Jurkat, Clone E6-1 (cell line): ENCODE data around the gene PROCR. TPM values are rescaled to one million over a fixed set of nuclear protein-coding genes. Genes with fewer than 3 reads are reported as not detected.
"Not testable (repeated sequence)": the region's sequence is repeated elsewhere in the genome, so short reads cannot be mapped to it uniquely, and the experiment has no call there.

Experiments
- DNase-seq: peaks from one replicate; pipeline ENCODE4 v3.0.0-alpha.2; 2011; ENCODE audit warnings: low read depth, low spot score
- H3K4me3 ChIP-seq: 2 replicates; pipeline ENCODE4 v1.5.1; 2011; ENCODE audit warnings: mild to moderate bottlenecking, low read length, control low read depth, moderate library complexity
- polyA plus RNA-seq: library from polyadenylated mRNA; unstranded; fragments of >200 nt; gene quantifications from one replicate; pipeline ENCODE4 v1.2.1, GENCODE V29; 2012; ENCODE audit warnings: missing spikeins; ENCODE audit not compliant: insufficient read length, insufficient read depth

The PROCR gene
- polyA plus RNA-seq: not detected

DNA sequence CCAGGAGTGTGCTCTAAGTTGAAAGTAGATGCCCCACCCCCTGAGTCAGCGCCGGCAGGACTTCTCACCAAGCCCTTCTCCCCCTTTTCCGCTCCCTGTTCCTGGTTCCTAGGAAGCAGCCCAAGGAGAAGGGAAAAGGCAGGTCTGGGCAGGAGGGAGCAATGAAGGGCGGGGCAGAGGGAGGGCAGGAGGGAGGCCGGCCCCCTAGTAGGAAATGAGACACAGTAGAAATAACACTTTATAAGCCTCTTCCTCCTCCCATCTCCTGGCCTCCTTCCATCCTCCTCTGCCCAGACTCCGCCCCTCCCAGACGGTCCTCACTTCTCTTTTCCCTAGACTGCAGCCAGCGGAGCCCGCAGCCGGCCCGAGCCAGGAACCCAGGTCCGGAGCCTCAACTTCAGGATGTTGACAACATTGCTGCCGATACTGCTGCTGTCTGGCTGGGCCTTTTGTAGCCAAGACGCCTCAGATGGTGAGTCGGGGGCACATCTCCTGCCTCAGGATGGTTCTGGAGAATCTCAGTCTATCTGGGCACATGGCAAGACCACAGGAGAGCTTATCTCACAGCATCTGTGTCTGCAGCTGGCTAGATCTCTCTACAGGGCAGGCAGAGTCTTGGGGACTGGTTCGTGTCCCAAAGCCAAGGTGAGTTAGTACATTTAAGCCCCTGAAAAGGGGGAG lies at the start of gene PROCR:
PROCR (plus strand) TSS at position 320 of the 681 bp plus-strand sequence; CDS start at position 403, 83 bp downstream.
- DNase-seq: no peak
- no peak within 1 kb of the TSS for H3K4me3 ChIP-seq

GRCh38 chr20:35122756-35123405 lies 49.0 kb upstream of the PROCR start:
- no peak overlapping the region for H3K4me3 ChIP-seq
- no peak for DNase-seq

DNA sequence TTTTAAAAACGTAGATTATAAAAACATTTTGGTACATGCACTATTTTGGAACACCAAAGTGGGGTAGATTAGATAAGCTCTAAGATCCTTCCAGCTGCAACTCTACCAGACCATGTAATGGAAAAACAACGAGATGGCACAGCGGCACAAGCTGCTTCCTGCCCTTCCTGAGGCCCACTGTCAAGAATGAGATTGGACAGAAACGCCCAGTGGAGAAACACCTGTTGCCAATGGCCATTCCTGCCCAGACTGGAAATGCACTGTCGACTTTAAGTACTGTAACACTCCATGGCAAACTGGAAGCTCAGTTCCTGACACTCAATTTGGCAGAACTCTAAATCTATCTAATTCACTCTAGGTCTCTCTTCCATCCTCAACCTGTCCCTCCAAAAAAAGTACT lies 46.1 kb upstream of the PROCR start:
- H3K4me3 ChIP-seq: no peak overlapping the region
- DNase-seq: no peak

DNA sequence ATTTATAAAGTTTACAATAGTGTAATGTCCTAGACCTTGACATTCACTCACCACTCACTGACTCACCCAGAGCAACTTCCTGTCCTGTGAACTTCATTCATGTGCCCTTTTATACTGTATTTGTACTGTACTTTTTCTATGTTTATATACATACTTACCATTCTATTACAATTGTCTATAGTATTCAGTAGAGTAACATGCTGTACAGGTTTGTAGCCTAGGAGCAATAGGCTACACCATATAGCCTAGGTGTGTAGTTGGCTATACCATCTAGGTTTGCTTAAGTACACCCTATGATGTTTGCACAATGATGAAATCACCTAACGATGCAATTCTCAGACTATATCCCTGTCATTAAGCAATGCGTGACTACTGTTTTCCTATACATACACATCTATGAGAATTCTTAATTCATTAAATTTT lies 42.2 kb upstream of the PROCR start:
- no peak overlapping the region for H3K4me3 ChIP-seq
- DNase-seq: no peak

DNA sequence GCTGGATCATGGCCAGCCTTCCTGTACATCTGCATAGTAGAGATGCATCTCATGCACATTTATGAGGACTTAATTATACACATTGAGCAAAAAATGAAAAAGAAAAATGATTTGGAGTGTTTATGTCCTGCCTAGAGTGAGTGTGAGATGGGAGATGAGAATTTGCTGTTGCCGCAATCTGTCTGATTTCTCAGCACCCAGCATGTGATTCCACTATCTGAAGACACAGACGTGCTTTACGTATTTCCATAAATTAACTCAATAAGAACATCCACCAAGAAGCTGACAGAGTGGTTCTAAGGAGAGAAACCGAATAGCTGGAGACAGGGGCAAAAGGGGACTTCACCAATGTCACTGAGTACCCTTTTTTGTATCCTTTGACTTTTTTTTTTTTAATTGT lies 39.9 kb upstream of the PROCR start:
- H3K4me3 ChIP-seq: no peak overlapping the region
- no peak for DNase-seq

- no peak overlapping the region for H3K4me3 ChIP-seq
- no peak for DNase-seq
Observed at GRCh38 chr20:35133031-35133430, 38.8 kb upstream of the PROCR start.

- no peak overlapping the region for H3K4me3 ChIP-seq
- DNase-seq: no peak
Observed at GRCh38 chr20:35133735-35134134, 38.1 kb upstream of the PROCR start.

GRCh38 chr20:35134472-35134871 lies 37.4 kb upstream of the PROCR start:
- no peak overlapping the region for H3K4me3 ChIP-seq
- DNase-seq: no peak

DNA sequence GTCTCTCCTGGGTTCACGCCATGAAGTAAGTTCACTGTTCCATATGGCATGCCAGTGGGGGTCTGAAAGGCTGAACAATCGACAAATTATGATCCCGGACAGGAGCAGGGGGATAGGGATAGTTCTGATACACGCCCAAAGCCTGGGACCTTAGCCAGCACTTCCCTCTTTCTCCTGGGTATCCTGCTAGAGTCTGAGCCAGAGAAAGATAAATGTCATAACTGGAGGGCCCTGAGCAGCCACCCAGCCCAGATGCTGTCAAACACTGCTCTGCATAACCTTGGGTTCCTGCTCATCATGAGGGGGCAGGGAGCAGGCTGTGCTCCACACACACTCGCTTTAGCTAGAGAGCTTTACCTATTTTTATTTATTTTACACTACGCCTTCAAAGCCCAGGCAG lies 37.0 kb upstream of the PROCR start:
- DNase-seq: no peak
- H3K4me3 ChIP-seq: no peak overlapping the region

DNA sequence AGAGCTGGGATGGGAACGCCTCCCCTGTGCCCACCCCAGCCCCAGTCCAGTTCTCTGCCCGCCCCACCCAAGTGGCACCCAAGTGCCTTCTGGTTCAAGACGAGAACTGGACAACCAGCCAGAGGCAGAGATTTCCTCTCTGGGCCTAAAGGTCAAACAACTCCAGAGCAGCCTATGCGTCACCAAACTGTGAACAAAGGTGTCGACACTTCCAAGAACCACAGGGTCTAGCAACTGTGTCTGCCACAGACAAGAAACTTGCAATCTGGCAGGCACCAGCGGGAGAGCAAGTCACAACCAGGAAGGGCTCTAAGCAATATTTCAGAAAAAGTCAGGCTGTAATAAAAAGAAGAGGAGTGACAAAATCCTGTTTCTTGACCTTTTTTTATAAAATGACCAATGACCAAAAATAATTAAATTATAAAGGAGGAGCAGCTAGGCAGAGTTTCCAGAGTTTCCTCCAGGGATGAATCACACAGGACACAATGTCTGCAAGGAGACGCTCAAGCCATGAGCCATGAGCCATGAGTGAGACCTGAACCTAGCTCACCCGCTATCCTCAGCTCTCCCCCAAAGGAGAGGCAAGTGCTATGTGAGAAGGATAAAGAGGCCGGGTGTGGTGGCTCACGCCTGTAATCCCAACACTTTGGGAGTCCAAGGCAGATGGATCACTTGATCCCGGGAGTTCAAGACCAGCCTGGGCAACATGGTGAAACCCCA lies 35.8 kb upstream of the PROCR start:
- DNase-seq: no peak
- H3K4me3 ChIP-seq: no peak overlapping the region

DNA sequence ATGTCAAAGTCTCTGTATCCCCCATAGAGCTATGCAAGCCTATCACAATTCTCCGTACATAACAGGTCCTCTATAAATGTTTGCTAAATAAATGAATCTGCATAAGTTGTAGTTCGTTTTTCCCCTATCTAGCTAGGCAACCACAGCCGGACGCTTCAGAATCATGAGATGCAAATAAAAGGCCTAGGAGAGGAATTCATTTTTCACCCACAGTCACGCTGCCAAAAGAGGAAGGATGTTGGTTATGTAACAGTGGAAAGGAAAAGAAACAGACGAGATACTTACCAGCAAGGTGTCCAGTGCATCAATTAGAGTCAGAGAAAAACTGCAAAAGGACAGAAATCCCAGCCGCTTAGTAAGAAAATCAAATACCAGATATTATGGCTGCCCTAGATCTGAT lies 27.2 kb upstream of the PROCR start:
- no peak overlapping the region for H3K4me3 ChIP-seq
- DNase-seq: no peak

DNA sequence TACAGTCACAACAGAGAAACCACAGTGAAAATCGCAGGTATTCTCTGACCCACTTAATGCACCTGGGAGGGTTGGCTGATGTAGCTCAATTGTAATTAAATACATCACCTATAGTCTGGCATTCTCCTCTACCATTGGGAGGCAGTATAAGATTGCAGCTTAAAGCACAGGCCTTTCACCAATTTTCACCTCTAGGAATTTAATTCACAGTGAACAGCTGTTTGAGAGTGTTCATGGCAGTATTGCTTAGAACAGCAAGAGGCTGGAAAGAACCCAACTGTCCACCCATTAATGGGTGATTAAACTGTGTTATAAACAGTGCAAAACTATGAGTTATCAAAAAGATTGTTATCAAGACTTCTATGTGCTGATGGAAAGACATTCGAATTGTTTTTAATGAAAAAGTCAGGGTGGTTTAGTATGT lies 26.7 kb upstream of the PROCR start:
- DNase-seq: peak; percentile 42
- no peak overlapping the region for H3K4me3 ChIP-seq

GRCh38 chr20:35146299-35146919 lies 25.5 kb upstream of the PROCR start:
- no peak for DNase-seq
- peak overlapping the region; percentile 97 for H3K4me3 ChIP-seq

- peak within 1 kb of the TSS; percentile 97 for H3K4me3 ChIP-seq
- DNase-seq: peak; percentile 90
Observed at GRCh38 chr20:35146920-35147574, 24.8 kb upstream of the PROCR start, which contains the start of gene EDEM2. Gene EDEM2, minus strand, starts transcription at chr20:35147336. Its CDS starts 78 bp downstream, at chr20:35147258.

DNA sequence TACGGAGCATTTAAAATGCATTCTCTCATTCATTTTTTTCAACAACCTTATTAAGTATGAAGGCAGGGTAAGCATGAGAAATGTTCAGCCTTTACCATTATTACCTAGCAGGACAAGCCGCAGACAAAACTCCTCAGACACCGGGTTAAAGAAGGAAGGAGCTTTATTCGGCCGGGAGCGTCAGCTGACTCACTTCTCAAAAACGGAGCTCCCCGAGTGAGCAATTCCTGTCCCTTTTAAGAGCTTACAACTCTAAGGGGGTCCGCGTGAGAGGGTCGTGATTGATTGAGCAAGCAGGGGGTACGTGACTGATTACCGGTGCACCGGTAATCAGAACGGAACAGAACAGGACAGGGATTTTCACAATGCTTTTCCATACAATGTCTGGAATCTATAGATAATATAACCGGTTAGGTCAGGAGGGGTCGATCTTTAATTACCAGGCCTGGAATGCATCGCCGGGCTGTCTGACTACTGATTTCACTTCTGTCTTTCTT lies 24.2 kb upstream of the PROCR start:
- peak overlapping the region; percentile 97 for H3K4me3 ChIP-seq
- not testable (repeated sequence) for DNase-seq

DNA sequence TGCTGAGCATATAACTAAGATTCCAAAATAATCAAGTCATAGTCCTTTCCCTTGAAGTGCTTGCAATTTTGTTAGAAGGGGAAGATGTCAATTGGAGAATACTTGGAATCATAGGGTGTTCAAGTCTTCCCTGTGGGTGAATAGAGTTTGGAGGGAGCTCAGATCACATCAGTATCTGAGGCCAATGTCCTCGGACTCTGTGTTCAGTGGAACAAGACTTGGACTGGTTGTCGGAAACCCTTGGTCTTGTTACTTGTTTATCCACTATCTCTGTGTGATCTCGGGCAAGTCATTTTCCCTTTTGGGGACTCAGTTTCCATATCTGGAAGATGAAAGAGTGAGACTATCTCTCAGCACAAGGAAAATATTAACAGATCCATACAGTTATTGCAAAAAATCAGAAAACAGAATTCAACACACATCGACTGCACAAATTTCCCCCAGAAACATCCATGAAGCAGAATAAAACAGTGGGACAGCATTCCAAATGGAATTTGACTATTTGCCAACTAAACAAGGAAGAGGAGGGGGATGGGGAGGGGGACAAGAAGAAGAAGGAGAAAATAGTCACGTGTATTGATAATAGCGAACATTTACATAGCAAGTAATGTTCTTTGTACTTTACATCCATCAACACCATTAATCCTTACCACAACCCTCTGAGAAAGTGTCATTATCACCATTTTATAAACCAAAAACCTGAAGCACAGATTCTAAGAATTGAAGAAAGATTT lies 20.9 kb upstream of the PROCR start:
- H3K4me3 ChIP-seq: no peak overlapping the region
- DNase-seq: no peak

- H3K4me3 ChIP-seq: no peak overlapping the region
- no peak for DNase-seq
Observed at GRCh38 chr20:35151736-35152135, 20.1 kb upstream of the PROCR start.

DNA sequence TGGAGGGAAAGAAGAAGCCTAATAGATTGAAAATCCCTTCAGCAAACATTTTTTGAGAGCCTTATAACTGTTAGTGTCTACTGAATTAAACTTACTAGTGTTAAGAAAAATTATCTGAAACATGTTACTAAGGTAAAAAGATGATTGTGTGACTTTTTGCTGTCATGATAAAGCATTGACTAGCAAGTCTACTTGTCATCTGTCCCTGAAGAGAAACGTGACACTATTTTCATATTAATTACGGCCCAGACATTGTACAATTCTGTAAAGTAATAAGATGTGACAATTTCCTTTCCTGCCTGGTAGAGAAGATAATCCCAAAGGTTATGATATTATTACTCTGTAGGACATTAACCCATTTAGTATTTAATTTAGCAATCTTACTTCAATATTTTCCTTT lies 15.9 kb upstream of the PROCR start:
- no peak for DNase-seq
- no peak overlapping the region for H3K4me3 ChIP-seq
